Measurements from ENCODE around the gene NTS. TPM values are rescaled to one million over a fixed set of nuclear protein-coding genes. Genes with fewer than 3 reads are reported as not detected.

The NTS gene
- total RNA-seq, 1 donor from 2014 or later, result 0.32 TPM

DNA sequence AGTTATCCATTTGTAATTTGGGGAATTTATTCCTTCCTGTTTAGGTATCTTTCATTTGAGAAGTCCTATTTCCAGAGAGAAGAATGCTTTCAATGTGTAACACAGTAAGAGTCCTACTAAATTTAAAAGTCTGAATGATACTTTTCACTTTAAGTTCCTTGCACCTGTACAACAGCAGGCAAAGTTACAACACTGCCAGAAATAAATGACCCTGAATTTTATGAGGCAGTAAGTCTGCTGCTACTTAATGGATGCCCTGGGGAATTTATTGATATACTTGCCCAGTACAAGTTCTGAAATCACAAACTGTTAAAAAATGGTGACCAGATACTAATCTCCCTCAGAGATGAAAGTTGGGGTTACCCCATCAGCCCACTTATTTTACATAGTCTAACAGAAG is 53.1 kb downstream of the NTS start:
- Histone ChIP-seq H3K4me1 (no peaks in the 10 kb centered on the region), H3K4me3 (no peak overlapping the region), H3K9me3 (no peaks in the 10 kb centered on the region), H3K27ac (no peak overlapping the region), H3K27me3 (no peaks in the 10 kb centered on the region), H3K36me3 (no peaks in the 10 kb centered on the region)
- no peak for TF ChIP-seq CTCF (IDR thresholded peaks at IDR 0.05)
- intact Hi-C loops (cut with DNase I), result no loop called here
- no peak for ATAC-seq
- DNase-seq, result no peak

Other genes with a start within 250 kb of the NTS start
- 7.9 TPM for gene RASSF9, start 37.9 kb upstream of the NTS start, total RNA-seq